Activated CD4-positive, CD25-positive, alpha-beta regulatory T cell treated with anti-CD3 and anti-CD28 coated beads, Interleukin-2, amount 50 U/mL, for 16 hours (primary cell): Measurements from ENCODE around the gene DCXR.
A peak's percentile ranks its signal among the peaks of the same experiment; 100 is the strongest.

Experiments
- DNase-seq: peaks from one replicate; pipeline ENCODE4 v3.0.0-alpha.2; 2020; ENCODE audit warnings: low read depth, low spot score

Gene DCXR

DNA sequence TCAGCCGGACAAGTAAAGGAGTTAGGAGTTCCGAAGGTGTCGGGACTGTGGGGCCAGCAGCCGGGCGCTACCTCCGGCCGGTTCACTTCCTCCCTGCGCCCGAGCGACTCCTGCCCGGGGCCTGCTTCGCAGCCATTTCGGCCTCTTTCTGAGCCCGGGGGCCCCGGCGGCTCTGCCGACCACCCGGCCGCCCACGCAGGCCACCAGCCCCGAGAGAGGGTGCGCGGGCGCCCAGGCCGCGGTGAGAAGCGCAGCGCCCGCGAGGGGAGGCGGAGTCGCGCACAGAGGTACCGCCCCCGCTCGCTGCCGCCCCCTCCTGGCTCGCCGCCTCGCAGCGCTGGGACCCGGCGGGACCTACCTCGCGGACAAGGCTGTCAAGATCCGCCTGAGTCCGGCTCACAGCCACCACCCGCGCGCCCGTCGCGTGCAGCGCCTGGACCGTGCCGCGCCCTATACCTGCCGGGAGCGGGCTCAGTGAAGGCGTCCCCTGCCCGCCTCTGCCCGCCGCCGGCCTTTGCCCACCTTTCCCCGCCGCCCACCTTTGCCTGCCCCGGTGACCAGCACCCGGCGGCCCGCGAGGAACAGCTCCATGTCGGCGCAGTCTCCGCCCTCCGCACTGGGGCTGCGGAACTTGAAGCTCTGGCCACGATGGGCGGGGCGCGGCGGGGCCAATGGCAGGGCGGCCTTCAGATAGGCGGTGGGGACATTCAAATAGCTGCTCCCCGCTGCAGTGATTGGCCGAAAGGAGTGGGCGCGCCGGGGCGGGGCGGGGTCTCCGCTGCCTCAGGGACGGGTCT is at the start of gene DCXR:
TSS of gene DCXR (minus strand) at position 606 of the 797 bp plus-strand sequence. CDS start at position 591, 15 bp downstream.
- peak; percentile 87 for DNase-seq

DNA sequence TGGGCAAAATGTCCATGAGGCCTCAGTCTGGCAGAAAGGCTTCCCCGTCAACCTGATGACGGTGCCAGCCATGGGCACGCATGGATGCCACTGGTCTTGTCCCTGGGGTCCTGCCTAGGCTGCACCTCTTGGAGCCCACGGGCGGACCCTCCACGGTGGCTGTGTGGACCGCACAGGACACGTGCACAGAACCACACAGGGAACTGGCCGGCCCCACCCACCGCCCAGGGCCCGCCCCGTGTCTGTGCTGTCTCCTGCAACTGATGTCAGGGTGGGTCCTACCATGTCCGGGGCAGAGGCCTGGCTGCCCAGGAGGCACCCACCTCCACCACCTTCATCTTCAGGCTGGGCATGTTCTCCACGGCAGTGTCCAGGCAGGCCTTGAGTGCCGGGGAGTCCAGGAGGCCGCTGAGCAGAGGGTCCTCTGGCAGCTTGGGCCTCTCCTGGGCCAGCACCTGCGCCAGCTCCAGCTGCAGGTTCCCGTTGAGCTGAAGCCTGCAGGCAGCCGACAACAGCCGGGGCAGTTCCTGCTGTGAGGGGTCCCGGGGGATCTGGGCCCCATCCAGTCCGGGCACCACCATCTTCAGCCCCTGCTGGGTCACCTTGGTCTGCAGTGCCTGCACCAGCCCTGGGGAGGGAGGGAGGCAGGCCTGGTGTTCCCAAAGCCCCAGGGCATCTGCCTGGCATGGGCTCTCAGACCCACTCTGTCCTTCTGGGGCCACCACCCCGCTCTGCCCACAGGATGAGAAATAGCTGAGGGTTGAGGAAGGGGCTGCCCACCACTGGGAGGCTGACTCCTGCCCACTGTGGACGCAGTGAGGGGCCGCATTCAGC is 48.7 kb upstream of the DCXR start:
- no peak for DNase-seq

DNA sequence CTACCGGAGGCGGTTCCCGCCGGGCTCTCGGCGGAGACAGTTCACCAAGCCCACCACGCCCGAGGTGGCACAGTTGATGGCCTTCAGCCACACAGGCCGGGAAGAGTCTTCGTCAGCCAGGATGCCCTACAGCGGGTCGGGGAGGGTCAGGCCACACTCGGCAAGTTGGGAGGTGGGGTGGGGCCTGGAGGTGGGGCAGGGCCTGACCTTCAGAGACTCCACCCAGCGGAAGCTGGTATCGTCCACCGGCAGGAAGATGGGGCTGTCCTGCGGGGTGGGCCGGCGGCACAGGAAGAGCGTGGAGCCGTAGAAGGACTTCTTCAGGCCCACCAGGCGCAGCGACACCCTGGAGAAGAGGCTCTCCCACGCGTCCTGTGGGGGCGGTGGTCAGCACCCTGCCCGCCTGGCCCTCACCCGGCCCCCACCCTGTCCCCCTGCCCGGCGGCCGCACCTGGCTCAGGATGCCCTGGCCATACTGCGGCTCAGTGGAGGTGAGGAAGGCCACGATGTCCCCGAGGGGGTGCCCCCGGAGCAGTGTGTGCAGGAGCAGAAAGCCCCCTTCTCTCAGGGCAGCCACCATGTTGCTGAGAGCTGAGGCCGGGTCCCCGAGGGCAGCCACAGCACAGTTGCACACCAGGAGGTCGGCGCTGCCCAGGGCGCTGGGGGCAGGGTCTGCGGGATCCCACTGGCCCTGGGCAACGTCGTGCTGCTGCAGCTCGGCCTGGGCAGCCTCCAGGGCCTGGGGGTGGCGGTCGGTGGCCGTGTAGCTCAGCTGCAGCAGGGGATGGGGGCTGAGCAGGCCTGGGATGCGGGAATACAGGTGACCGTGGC is 47.7 kb upstream of the DCXR start:
- no peak for DNase-seq

- no peak for DNase-seq
Observed at GRCh38 chr17:82084373-82085030, 47.0 kb upstream of the DCXR start.

DNA sequence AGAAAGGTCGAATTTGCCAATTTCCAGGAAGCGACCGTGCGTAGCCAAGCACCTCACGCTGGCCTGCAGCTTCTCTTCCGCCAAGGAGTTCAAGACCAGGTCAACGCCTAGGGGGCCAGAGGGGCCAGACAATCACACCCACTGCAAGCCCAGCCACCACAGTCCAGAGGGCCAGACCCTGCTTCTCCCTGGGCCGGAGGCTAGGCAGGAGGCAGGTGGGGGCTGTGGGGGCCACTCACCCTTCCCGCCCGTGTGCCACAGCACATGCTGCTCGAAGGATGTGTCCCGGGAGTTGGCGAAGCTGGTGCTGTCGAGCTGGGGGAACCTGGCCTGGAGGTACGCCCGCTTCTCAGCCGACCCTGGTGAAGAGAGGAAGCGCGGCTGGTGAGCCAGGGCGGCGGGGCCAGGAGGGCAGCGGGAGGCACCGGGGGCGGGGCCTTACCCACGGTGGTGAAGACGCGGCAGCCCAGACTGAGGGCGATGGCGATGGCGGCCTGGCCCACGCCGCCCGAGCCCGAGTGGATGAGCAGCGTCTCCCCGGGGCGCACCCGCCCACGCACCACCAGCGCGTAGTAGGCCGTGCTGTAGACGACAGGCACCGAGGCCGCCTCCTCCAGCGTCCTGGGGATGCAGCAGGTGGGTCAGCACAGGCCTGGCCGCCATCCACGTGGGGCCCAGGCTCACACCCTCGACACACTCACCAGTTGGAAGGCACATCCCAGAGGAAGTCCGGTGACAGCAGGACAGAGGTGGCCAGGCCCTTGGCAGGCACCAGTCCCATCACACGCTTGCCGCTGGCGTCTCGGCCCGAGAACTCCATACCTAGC is 46.2 kb upstream of the DCXR start:
- DNase-seq = no peak

GRCh38 chr17:82083009-82083408 is 45.5 kb upstream of the DCXR start:
- DNase-seq = no peak

GRCh38 chr17:82082456-82082855 is 45.0 kb upstream of the DCXR start:
- no peak for DNase-seq

DNA sequence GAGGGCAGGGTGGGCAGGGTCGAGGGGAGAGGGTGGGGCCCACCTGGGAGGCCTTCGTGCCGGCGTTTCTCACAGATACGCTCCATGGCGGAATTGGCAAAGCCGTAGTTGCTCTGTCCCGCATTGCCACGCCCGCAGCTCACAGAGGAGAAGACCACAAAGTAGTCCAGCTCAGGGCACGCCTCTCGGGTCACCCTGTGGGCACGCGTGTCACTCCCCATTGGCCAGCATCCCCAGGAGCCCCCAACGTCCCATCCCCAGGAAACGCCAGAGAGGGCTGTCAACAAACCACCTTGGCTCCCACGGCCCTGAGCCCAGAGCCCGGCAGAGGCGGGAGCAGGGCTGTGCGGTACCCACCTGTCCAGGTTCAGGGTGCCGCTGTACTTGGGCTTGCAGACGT is 44.5 kb upstream of the DCXR start:
- no peak for DNase-seq

DNA sequence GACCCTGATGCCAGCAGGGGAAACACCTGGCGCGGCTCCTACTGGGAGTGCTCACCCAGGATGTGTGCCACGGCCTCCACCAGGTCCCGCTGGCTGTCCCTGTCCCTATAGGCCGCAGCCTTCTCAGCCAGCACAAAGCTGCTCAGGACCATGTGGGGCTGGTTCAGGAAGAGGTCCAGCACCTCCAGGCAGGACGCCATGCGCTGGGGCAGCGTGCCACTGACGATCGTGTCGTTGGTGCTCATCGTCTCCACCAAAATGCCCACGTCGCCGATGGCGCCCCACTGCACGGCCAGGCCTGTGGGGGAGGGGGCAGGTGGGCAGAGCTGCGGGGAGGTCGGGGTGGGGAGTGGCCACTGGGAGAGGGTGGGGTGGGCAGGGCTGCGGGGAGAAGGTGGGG is 44.0 kb upstream of the DCXR start:
- no peak for DNase-seq

DNA sequence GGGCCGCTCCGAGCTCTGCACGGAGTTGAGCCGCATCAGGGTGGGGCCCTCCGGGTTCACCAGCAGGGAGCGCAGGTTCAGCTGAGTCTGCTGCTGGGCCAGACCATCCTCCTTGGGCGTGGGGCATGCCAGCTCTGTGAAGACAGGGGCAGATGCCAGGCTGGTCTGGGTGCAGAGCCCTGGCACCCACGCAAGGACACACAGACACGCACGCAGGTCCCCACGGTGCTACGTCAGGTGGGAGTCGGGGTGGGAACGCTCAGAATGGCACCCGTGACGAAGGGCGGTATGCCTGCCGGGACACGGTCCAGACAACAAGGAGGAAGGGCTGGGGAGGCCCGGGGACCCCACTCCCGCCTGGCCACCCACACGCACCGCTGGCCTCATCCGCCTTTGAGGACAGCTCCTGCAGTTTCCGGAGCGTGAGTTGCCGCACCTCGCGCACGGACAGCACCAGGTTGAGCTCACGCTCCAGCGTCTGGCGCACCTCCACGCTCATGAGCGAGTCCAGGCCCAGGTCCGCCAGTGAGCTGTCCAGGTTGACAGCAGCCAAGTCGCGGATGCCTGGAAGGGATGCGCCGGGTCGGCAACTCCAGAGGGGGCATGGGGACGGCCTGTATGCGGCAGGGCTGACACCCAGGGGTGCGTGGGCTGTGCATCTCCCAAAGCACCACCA is 43.4 kb upstream of the DCXR start:
- DNase-seq = no peak

DNA sequence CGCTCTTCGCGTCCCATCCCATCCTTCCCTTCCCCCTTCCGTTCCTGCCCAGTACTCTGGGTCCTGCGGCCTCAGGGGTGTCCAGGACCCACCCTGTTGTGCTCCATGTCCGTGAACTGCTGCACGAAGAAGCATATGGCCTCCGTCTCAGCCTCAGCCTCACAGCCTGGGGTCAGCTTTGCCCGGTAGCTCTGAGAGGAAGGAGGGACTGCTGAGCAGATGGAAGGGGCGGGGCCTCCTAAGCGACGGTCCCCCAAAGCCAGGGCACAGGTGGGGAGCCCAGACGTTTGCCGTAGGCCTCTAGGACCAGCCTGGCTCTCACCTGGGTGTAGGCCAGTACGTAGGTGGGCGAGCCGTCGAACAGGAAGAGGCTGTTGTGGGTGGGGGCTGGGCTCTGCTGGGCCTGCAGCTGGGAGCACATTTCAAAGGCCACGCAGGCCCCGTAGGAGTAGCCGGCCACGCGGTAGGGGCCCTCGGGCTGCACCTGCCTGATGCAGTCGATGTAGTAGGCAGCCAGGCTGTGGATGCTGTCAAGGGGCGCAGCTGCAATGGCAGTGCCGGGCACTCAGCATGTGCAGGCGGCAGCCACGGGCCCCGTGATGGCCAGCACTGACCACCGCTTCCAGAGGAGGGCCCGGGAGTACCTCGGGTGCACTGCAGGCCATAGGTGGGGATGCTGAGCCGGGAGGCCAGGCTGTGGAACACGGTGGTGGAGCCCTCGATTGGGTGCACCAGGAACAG is 42.7 kb upstream of the DCXR start:
- DNase-seq = no peak

- DNase-seq = no peak
Observed at GRCh38 chr17:82079001-82079677, 41.6 kb upstream of the DCXR start.

GRCh38 chr17:82078433-82078832 is 40.9 kb upstream of the DCXR start:
- DNase-seq = no peak

- DNase-seq = no peak
Observed at GRCh38 chr17:82077617-82078358, 40.3 kb upstream of the DCXR start.

- no peak for DNase-seq
Observed at GRCh38 chr17:82076785-82077591, 39.5 kb upstream of the DCXR start.

DNA sequence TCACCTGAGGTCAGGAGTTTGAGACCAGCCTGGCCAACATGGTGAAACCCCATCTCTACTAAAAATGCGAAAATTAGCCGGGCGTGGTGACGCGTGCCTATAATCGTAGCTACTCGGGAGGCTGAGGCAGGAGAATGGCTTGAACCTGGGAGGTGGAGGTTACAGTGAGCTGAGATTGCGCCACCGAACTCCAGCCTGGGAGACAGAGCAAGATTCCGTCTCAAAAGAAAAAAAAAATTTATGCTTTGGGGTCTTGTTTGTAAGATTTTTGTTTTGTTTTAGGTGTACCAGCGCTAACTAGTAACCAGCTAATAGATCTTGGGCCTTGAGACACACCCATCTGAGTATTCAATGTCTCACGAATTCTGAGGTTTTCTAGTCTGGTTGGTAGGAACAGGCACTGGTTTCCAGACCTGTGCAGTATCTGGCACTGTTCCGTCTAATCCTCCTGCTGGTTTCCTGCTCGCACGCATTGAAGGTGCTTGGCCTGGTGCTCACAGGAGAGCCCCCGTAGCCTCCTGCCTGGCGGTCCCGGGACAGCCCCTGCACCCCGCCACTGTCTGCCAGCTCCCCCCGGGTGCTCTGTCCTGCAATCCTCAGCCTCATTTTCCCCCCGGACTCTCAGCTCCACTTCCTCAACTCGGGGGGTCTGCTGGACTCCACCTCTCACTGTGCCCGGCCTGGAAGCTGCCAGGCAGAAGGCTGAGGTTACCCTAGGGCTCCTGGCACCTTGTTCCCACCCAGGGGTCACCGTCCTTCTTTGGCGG is 38.7 kb upstream of the DCXR start:
- no peak for DNase-seq
